ENCODE data around the gene DSCAM.
"Not testable (repeated sequence)": the region's sequence is repeated elsewhere in the genome, so short reads cannot be mapped to it uniquely, and the experiment has no call there.

Gene DSCAM

DNA sequence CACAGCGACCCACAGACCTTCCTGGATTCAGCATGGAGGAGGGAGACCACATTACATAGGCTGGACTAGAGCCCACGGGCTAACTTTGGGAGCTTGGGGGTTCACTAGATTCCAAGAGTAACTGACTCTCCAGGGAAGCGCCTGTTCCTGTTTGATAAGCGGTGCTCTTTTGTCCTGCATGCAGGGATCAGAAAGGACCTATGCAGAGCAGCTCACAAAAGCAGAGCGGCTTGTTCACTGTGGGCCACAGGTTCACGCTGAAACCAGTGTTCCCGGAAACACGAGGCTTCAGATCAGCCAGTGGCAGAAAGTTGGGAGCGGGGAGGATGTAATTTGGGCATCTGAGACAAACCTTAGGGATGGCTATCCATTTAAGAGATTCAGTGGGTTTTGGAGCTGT is 575.8 kb downstream of the DSCAM start:
- DNase-seq, result no peak

DNA sequence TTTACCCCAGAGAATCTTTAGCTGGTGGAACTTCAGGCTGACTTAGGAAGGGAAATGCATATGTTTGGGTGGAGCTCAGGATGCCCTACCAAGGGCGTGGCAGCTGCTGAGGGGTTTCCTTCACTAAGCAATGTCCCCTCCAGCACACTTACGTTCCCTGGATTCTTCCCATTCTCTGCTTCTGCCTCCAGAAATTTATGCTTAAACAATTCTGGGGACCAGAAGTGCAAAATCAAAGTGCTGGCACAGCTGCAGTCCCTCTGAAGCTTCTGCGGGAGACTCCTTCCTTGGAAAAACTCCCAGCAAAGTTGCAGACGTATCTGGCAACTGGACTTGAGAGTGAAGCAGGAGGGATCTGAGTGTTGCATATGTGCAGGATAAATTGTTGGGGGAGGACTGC is 576.9 kb downstream of the DSCAM start:
- DNase-seq, result no peak

DNA sequence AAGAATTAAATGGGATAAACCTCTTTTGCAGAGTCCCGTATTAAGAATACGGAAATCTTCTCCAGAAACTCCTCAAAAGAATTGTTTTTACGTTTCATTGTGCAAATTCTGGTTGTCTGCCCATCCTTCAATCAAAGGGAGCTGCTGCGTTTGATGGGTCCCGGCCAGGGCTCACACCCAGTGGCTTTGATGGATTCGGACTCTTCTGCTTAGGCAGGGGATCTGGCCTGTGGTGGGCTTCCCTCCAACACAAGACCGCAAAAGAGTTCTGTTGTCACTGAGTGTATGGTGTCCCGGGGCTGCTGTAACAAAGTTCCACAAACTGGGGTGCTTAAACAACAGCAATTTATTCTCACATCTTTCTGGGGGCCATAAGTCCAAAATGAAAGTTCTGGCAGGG is 577.7 kb downstream of the DSCAM start:
- DNase-seq, result no peak

DNA sequence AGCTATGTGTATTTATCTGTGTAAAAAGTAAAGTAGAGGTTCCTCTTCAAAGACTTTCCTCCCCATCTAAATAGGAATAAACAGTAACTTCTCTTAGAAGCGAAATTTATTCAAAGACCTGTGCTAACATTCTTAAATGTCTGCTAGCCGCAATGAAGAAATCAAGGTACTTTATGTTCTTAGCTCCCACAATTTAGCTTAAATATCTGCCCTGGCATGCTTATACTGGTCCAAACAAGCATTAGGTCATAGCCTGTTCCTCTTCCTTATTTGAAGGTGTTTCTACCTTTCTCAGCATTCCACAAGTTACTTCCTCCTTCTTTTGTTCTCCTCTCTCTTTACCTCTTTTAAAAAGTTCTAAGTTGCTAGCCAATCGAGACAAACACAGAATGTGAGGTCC is 588.5 kb downstream of the DSCAM start:
- DNase-seq, result not testable (repeated sequence)

DNA sequence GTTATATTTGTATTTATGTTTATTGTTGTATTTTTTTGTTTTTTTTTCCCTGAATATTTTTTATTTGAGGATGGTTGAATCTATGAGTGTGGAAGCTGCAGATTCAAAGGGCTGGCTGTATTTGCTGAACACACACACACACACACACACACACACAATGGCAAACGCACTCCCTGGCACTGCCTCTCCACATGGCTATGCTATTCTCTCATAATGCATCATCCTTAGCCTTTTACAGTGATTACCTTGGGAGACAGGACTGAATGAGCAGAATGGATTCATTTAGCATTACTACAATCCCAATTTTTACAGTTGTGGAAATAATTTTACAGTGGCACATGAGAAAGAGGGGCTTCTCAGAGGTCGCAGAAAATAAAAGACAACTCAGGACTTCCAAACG is 589.6 kb downstream of the DSCAM start:
- DNase-seq, result no peak

DNA sequence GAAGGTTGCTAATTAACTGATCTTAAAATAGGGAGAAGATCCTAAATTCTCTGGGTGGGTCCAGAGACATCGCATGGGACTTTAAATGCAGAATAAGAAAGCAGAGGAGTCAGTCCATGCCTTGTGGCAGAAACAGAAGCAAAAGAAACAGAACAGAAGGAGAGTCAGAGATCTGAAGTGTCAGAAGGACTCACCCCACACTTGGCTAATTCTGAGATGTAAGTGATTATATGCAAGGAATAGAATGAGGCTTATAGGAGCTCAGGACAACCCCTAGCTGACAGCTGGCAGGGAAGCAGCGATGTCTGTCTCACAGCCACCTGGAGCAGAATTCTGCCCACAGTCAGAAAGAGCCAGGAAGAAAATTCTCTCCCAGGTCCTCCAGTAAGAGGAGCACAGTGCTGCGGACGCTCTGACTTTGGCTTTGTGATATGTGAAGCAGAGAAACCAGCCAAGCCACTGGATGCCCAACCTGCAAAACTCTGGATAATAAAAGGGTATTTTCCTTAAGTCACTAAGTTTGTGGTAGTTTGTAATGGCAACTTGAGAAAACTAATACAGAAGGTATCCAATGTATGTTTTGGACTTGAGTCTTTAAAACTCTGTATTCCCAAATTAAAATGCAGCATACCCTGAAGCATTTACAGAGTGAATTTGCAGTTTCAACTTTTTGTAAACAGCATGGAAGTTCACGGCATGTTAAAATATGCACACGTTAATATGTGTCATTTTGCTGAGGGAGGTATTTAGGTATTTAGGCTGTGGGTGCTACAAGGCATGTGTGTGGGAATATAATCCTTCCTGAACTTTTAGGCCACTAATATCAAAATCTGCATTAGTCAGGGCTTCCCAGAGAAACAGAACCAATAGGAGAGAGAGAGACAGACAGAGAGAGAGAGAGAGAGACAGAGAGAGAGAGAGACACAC is 591.2 kb downstream of the DSCAM start:
- DNase-seq, result no peak

DNA sequence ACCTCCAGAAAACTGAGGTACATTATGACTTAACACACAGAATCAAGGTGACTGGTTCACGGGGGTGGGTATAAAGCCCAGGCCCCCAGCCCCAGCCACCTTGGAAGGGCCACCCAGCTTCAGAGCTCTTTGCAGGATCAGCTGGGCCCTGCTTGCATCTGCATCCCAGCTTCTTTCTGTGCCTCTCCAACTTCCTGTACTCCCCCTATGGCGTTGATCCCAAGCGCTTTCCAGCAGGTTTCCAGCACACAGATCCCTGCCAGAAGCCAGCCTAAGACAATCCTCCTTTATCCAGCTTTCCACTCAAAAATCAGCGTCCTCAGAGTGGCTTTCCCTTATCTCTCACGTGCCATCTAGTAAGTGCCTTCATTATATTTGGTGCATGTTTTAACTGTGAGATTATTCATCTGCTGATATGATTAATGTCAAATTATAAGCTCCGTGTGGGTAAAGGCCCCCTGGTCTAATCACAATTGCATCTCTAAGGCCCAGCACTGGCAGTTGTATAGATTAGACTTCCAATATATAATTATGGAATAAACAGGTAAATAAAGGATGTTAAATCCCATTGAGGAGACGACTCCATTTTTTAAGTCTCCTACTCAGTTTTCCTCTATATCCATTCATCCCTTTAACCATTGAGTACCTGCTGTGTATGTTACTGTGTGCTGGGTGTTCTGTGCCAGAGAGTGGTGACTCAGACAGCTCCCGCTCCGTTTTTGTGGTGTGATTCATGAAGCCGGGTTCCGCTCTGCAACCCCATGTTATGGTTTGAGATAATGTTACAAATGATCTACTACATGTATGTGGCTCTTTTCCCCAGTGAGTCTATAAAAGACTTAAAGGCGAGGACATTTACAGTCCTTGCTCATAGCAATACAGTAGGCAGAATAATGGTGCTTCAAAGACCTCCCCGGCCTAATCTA is 592.2 kb downstream of the DSCAM start:
- no peak for DNase-seq

DNA sequence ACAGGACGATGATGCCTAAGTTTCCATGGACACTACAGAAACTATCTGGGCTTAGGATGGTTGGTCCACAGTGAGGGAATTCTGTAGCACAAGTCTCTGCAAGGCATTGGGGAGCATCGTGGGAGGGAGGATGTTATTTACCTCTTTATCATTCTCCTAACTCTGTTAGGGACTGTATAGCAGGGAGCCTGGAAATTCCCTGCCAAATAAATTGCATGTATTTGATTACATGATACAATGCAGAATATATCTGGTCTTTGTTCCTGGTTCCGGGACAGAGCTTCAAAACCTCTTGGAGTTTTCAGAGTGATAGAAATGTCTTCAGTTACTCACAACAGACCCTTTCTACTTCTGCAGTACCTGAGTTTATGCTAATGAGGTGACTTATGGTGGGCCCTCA is 593.8 kb downstream of the DSCAM start:
- no peak for DNase-seq

DNA sequence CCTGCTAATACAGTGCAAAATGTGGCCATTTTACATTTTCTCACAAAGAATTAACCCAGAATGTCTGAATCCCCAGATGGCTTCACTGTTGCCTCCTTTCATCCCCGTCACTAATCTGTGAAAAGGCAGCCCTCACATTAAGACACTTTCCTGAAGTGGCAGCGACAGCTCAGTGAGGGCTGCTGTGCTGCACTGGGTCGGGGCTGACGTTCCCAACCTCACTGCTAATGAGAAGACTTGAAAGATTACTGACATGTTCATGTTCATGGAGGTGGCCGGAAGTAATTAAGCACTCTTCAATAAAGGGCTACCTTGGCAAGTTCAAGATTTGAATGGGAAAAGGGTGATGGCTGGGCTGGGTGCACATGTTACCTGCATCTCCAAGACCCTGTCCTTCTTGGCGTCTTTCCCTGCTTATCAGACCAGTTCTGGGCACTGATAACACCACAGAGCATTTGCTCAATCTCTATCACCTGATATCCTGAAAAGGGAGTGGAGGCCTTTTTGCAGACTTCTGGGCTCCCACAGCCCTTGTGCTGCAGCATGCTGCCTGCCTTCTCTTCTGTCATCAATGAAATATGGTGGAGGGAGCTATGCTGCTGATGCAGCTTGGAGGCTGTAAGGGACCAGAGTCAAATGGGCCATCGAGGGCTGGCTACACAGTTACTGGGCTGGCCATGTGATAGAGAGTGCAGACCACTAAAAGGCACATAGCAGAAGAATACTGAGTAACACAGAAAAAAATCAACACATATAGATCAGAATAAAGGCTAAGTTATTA is 596.3 kb downstream of the DSCAM start:
- DNase-seq, result no peak

DNA sequence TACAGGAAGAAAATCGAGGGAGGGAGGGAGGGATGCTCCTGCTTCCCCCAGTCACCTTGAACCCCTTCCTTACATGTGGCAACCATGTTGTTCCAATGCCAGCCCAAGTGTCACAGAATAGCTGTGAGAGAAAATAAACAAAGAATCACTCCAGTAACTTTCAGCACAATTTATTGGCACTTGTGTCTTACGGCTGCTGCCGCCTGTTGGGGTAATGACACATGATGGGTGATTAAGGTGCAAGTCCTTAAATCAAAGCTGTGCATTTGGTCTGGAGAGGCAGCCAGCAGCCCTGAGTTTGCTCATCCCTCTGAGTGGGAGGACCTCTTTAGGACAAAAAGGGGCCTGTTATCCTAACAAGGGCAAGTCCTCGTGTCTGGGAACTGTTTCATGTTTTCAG is 602.0 kb downstream of the DSCAM start:
- no peak for DNase-seq

DNA sequence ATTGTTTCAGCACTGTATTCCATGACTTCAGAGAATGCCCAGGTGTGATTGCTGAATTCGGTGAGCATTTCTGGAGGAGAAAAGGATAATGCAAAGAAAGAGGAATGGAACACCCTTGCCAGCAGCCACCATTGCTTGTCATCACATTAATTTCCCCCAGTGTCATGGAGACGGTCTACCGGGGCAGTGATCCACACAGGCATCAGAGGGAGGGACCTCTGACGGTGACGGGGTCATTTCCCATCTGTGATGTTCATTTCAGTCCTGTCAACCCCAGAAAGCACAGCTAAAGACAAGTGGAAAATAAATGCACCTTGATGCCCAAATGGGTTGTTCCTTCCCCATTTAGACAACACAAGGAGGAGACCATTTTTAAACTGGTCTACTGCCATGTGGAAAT is 603.3 kb downstream of the DSCAM start:
- no peak for DNase-seq

DNA sequence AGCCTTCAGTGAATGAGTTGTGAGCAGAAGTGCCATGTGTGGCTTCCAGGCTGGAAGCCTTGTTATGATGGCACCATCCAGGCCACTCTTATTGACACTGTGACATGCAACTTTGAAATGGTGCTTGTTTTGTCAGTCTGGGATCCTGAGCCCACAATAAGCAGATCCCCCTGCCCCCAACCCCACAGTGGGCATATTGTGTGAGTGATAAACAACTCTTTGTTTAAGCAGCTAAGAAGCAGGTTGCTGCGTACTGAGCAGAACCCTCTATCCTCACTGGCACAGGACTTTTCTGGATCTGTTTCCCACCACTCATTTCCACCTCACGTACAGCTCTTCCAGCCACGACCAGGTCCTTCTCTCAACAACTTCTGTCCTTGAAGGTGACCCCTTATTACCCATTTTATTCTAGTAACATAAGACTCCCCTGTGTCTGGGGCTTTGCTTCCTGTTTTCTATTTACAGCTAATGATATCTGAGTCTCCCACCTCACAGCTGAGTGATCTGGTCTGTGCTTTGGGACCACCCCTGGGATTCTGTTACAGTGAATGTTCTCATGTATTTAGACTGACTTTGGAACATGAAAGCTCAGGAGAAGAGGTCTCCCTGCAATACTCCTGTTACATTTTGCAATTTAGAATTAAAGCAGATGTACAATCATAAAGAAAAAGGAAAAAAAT is 604.2 kb downstream of the DSCAM start:
- DNase-seq, result no peak

DNA sequence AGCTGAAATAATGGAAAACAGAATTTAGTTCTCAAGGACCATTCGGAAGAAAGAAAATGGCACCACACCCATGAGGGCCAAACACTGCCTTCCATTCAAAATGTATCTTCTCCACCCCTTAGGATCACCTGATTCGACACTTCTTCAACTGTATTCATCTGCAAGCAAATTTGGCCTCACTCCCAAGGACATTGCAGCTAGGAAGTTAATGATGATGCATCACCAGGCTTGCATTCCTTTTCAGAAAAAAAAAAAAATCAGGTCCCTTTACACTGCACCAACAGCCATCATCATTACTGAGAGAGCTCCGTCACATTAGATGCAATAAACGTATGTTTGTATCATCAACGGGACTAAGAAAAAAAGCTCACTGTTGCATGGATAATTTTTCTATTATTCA is 611.4 kb downstream of the DSCAM start:
- no peak for DNase-seq

DNA sequence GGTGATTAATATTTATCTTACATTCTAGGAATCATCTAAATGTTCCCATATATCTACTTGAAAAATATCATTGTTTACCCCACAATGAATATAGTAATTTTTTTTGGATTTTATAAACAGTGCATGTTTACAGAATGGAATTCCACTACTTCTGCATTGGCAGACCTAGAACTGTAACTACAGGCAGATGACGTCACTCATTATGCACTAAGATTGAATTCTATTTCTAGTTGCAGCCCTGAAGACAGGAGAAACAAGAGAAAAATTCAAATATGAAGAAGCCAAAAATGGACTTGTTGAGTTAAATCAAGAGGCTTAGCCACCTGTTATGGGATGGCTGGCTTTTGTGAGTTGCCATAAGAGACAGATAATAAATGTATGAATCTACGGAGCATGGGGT is 615.0 kb downstream of the DSCAM start:
- no peak for DNase-seq

DNA sequence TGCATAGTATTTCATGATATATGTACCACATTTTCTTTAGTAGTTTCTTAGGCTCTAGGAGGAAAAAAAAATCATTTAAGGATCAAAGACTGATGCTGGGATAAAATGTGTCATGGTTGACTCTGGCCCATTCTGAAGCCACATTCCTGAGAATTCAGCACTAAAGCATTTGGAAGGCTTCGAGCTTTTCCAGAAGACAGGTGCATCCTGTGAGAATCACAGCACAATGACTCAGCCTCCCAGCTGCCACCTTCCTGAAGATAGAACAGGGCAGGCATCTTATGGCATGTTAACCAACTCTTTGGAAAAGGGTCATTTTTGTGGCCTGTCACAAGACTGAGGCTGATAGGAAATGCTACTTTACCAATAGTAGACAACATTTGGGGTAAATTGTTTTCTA is 619.9 kb downstream of the DSCAM start:
- DNase-seq, result no peak

DNA sequence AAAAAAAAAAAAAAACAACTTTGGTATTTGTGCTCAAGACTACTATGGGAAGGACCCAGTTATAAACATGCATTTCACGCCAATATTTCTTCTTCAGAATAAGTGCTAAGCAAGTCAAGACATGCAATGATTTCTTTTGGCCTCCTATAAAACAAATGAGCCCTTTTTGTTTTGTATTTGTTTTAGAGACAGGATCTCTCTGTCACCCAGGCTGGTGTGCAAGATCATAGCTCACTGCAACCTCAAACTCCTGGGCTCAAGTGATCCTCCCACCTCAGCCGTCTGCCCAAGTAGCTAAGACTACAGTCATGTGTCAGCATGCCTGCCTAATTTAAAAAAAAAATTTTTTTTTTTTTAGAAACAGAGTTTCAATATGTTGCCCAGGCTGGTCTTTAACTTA is 631.0 kb downstream of the DSCAM start:
- DNase-seq, result no peak

DNA sequence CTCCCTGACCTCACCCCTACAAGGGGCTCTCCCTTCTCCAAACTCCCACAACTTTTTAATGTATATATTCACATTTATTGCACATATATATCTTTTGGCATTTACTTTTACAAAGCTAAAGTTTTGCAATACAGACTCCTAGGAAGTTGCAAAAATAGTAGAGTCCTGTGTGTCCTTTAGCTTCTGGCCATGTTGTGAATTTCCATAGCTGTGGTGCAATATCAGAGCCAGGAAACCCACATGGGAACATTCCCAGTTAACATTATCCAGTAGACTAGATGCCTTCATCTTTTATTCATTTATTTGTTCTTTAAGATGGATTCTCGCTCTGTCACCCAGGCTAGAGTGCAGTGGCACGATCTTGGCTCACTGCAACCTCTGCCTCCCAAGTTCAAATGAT is 636.7 kb downstream of the DSCAM start:
- DNase-seq, result no peak

DNA sequence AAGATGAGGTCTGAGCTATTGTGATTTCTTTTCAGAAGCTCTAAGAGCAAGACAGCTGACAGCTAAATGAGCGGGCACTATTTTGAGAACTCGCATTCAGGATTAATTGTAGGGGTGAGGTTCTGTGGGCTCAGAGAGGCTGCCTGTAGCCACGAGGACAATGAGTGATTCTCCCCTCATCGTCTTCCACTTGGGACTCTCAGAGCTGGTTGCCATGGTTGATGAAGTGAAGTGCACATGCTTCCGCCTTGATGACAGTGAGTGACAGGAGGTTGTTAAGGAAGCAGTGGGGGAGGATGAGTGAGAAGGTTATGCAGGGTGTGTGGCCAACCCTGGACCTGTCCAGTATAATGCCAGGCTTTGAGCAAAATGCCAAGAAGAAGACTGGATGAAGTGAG is 638.0 kb downstream of the DSCAM start:
- DNase-seq, result no peak

DNA sequence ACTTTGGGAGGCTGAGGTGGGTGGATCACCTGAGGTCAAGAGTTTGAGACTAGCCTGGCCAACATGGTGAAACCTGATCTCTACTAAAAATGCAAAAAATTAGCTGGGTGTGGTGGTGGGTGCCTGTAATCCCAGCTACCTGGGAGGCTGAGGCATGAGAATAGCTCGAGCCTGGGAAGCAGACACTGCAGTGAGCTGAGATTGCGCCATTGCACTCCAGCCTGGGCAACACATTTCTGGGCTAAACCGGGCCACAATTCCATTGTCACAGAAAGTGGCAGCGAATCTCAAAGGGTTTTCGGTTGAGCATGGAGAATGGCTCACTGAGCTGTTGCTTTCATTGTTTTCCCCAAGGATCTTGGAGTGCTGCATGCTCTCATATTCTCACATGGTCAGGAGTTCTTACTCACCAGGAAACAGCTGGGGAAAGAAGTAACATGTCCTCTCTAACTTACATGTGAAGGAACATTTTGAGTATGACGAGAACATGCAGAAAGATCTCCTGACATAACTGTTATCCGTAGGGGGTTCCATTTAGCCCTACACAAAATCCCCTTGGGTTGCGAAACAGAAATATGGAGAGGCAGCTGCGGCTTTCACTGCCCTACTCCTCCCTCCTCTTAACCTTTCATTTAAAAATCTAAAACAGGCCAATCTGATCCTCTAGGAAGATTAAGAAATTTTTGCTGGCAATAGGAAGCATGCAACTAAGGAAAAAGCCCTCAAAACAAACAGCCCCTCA is 638.6 kb downstream of the DSCAM start:
- DNase-seq, result no peak

DNA sequence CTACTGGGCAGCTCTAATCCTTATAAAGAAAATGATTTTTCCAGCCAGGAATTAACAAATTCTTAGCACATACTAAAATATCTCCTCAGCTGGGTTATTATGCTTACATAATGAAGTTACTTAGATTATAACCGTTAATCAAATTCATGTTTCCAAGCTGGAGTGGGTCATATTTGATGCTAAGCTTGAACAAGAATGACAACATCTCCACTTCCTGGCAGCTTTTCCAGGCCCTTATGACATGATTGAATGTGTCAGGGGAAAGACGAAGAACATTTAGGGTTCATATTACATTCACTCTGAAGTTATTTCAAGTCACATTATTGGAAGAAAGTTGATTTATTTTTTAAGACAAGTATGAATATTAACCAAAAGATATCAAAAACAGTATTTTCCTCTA is 646.0 kb downstream of the DSCAM start:
- DNase-seq, result no peak

DNA sequence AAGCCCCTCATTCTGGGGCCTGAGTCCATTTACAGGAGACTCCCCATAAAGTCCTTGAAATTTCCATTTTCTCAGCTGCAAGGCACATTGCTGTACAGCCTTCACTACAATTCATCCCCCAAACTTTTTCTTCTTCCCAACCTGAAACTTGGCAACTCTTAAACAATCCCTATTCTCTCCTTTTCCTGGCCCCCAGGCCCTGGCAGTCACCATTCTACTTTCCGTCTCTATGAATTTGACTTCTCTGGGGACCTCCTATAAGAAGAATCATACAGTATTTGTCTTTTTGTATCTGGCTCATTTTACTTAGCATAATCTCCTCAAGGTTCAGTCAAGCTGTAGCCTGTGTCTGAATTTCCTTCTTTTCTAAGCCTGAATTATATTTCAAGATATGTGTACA is 646.8 kb downstream of the DSCAM start:
- no peak for DNase-seq
